ENCODE data around the gene WBP2. TPM values are rescaled to one million over a fixed set of nuclear protein-coding genes. Genes with fewer than 3 reads are reported as not detected.

The WBP2 gene
- total and polyA plus RNA-seq, 9 of the 15 experiments (the other 6 are each of a cell fraction or from before 2014, with no cell fraction given) = 2.2 to 74.3 (median 20.0) TPM

DNA sequence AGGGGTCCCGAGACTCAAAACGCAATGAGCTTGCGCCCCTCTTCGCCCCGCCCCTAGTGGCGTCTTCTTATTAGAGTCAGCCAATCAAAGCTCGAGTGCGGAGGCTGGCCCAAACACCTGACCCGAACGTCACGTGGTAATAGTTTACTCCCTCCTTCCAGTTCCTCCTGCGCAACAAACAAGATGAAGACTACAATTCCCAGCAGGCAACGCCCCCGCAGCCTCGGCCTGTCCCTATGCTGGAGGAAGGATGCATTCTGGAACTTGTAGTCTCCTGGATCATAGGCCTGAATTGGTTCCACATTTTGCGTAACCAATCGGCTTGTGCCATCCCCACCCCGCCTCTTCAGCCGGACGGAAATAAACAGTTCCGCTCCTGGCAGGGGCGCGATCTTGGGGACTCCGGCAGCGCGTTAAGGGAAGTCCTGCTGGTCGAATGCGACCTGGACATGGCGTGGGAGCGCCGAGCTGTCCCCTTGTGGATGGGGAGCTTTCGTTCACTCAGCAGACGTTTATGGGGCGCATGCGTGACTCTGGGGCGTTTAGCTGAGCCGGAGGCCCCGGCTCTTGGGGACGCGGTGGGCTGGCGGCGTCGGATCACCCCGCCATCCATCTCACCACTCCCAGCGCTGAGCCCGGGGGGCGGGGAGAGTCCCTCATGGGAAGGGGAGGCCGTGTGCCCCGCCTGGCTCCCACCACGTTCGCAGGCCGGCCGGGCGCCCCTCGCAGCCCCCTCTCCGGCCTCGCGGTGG, at the start of gene WBP2 (continued):
- TF ChIP-seq TBL1XR1 (IDR thresholded peaks at IDR 0.05; ENCODE audit: low read length in 2 of 2) = peak; percentile 18 to 24; a peak in 1 of 4 replicates
- TF ChIP-seq, protein P1, sequence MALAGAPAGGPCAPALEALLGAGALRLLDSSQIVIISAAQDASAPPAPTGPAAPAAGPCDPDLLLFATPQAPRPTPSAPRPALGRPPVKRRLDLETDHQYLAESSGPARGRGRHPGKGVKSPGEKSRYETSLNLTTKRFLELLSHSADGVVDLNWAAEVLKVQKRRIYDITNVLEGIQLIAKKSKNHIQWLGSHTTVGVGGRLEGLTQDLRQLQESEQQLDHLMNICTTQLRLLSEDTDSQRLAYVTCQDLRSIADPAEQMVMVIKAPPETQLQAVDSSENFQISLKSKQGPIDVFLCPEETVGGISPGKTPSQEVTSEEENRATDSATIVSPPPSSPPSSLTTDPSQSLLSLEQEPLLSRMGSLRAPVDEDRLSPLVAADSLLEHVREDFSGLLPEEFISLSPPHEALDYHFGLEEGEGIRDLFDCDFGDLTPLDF (CRISPR knock-in tag; IDR thresholded peaks at IDR 0.05) = peak; percentile 25; the same call in 1 of the 2 replicates
- TF ChIP-seq ZNF133 (CRISPR knock-in tag; IDR thresholded peaks at IDR 0.05) = no peak
- peak; percentile 89 for TF ChIP-seq ATF7 (IDR thresholded peaks at IDR 0.05)
- no peak for TF ChIP-seq HSF4 (CRISPR knock-in tag; IDR thresholded peaks at IDR 0.05; ENCODE audit: borderline replicate concordance)
- TF ChIP-seq HCFC1 (IDR thresholded peaks at IDR 0.05; ENCODE audit: low read depth, low read length) = peak; percentile 100
- TF ChIP-seq, protein P2, sequence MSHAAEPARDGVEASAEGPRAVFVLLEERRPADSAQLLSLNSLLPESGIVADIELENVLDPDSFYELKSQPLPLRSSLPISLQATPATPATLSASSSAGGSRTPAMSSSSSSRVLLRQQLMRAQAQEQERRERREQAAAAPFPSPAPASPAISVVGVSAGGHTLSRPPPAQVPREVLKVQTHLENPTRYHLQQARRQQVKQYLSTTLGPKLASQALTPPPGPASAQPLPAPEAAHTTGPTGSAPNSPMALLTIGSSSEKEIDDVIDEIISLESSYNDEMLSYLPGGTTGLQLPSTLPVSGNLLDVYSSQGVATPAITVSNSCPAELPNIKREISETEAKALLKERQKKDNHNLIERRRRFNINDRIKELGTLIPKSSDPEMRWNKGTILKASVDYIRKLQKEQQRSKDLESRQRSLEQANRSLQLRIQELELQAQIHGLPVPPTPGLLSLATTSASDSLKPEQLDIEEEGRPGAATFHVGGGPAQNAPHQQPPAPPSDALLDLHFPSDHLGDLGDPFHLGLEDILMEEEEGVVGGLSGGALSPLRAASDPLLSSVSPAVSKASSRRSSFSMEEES (CRISPR knock-in tag; IDR thresholded peaks at IDR 0.05) = peak; percentile 99
- TF ChIP-seq TAF9B (IDR thresholded peaks at IDR 0.05; ENCODE audit: partially characterized antibody) = peak; percentile 63
- TF ChIP-seq, protein P3, sequence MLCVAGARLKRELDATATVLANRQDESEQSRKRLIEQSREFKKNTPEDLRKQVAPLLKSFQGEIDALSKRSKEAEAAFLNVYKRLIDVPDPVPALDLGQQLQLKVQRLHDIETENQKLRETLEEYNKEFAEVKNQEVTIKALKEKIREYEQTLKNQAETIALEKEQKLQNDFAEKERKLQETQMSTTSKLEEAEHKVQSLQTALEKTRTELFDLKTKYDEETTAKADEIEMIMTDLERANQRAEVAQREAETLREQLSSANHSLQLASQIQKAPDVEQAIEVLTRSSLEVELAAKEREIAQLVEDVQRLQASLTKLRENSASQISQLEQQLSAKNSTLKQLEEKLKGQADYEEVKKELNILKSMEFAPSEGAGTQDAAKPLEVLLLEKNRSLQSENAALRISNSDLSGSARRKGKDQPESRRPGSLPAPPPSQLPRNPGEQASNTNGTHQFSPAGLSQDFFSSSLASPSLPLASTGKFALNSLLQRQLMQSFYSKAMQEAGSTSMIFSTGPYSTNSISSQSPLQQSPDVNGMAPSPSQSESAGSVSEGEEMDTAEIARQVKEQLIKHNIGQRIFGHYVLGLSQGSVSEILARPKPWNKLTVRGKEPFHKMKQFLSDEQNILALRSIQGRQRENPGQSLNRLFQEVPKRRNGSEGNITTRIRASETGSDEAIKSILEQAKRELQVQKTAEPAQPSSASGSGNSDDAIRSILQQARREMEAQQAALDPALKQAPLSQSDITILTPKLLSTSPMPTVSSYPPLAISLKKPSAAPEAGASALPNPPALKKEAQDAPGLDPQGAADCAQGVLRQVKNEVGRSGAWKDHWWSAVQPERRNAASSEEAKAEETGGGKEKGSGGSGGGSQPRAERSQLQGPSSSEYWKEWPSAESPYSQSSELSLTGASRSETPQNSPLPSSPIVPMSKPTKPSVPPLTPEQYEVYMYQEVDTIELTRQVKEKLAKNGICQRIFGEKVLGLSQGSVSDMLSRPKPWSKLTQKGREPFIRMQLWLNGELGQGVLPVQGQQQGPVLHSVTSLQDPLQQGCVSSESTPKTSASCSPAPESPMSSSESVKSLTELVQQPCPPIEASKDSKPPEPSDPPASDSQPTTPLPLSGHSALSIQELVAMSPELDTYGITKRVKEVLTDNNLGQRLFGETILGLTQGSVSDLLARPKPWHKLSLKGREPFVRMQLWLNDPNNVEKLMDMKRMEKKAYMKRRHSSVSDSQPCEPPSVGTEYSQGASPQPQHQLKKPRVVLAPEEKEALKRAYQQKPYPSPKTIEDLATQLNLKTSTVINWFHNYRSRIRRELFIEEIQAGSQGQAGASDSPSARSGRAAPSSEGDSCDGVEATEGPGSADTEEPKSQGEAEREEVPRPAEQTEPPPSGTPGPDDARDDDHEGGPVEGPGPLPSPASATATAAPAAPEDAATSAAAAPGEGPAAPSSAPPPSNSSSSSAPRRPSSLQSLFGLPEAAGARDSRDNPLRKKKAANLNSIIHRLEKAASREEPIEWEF (CRISPR knock-in tag; IDR thresholded peaks at IDR 0.05) = no peak
- TF ChIP-seq, protein P4, sequence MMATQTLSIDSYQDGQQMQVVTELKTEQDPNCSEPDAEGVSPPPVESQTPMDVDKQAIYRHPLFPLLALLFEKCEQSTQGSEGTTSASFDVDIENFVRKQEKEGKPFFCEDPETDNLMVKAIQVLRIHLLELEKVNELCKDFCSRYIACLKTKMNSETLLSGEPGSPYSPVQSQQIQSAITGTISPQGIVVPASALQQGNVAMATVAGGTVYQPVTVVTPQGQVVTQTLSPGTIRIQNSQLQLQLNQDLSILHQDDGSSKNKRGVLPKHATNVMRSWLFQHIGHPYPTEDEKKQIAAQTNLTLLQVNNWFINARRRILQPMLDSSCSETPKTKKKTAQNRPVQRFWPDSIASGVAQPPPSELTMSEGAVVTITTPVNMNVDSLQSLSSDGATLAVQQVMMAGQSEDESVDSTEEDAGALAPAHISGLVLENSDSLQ (IDR thresholded peaks at IDR 0.05) = peak; percentile 60; the same call in 1 of the 2 replicates
- TF ChIP-seq ZBTB7A (IDR thresholded peaks at IDR 0.05; ENCODE audit: borderline replicate concordance, control insufficient read depth, low read depth, low read length) = peak; percentile 99
- TF ChIP-seq, protein P5, sequence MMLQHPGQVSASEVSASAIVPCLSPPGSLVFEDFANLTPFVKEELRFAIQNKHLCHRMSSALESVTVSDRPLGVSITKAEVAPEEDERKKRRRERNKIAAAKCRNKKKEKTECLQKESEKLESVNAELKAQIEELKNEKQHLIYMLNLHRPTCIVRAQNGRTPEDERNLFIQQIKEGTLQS (IDR thresholded peaks at IDR 0.05) = peak; percentile 27; the same call in 1 of the 2 replicates
- TF ChIP-seq, protein P5 (CRISPR knock-in tag; conservative IDR thresholded peaks at IDR 0.05) = 0 out of 2 replicates have a peak, but pooled peaks have one; percentile 43
- TF ChIP-seq SOX6 (IDR thresholded peaks at IDR 0.05) = peak; percentile 32; the same call in 1 of the 2 replicates

All from K562 (cell line).